ENCODE measurements around the gene SSH3. TPM values are rescaled to one million over a fixed set of nuclear protein-coding genes. Genes with fewer than 3 reads are reported as not detected.

SSH3 gene
- total RNA-seq, 2 donors from 2014 or later, result 39.1 to 44.4 TPM

- whole genome bisulfite sequencing, 2 experiments (ENCODE audit: insufficient coverage in 1 of 2, insufficient read length in 1 of 2), result 92 to 100% methylated on average over 9 to 14 of the region's 14 CpGs
- Histone ChIP-seq H3K4me1 (ENCODE audit: control insufficient read depth, insufficient read depth, low read length) (peaks cover 10% of the 10 kb centered on the region), H3K9me3 (ENCODE audit: control insufficient read depth, low read length) (no peaks in the 10 kb centered on the region), H3K27me3 (ENCODE audit: control insufficient read depth, insufficient read depth, low read length, poor library complexity, severe bottlenecking) (no peaks in the 10 kb centered on the region), H3K9ac (ENCODE audit: extremely low read depth, low read length, poor library complexity, severe bottlenecking) (no peak overlapping the region), H3K4me3 (ENCODE audit: low read length) (no peak overlapping the region), H3K36me3 (ENCODE audit: control insufficient read depth, insufficient read depth, low read length) (peaks cover 21% of the 10 kb centered on the region), H3K27ac (ENCODE audit: low read depth, low read length) (no peak overlapping the region)
- TF ChIP-seq CTCF (conservative IDR thresholded peaks at IDR 0.05), result no peak
- no peak for DNase-seq
- H3K4me1 Mint-ChIP-seq, result peaks cover 21% of the 10 kb centered on the region
- H3K36me3 Mint-ChIP-seq (ENCODE audit: low read depth), result no peaks in the 10 kb centered on the region
- no peaks in the 10 kb centered on the region for H3K9me3 Mint-ChIP-seq
- H3K27me3 Mint-ChIP-seq (ENCODE audit: insufficient read depth), result no peaks in the 10 kb centered on the region
- no peak overlapping the region for H3K27ac Mint-ChIP-seq
- H3K4me3 Mint-ChIP-seq, result no peak overlapping the region
Observed at GRCh38 chr11:67273260-67273990, 29.9 kb upstream of the SSH3 start.

DNA sequence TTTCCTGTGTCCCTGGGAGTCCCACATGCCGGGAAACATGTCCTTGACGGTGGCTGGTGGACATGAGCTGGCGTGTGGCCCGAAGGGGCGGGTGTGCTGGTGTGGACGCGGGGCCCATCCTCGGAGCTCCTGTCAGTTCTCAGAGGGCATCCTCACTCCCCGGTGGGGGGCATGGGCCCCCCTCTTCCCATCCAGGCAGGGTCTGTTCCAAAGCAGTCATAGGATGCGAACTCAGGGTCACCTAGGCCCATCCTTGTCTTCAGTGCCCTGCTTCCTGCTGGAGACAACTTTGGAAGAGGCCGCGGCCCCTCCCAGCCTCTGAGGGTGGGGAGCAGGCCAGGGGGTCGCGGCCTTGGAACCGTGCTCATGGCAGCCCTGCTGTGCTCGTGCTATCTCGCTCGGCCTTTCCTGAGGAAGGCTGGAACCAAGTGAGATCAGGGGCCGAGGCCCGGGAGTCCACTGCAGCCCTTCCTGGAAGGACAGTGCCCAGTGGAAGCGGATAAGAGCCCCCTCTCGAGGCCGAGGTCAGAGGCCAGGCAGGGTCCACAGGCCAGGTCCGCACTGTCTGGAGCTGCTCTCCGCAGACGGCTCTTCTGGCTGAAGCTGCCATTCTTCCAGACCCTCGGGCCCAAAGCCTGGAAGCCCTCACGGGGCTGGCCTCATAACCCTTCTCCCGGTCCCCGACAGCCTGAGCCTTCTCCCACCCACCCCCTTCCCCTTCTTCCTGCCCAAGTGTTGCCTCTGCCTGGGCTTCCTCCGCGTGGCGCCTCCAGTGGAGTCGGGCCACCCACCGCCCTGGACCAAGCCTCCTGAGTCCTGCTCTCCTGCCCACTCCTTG, 28.3 kb upstream of the SSH3 start:
- no peak overlapping the region for H3K27ac ChIP-seq (ENCODE audit: low read depth, low read length)
- no peak for TF ChIP-seq CTCF (conservative IDR thresholded peaks at IDR 0.05)
- WGBS, 2 experiments (ENCODE audit: insufficient coverage in 1 of 2, insufficient read length in 1 of 2), result 93 to 94% methylated on average over 19 to 35 of the region's 35 CpGs
- H3K9me3 Mint-ChIP-seq, result no peaks in the 10 kb centered on the region
- H3K9me3 ChIP-seq (ENCODE audit: control insufficient read depth, low read length), result no peaks in the 10 kb centered on the region
- H3K4me1 Mint-ChIP-seq, result peaks cover 17% of the 10 kb centered on the region
- peaks cover 15% of the 10 kb centered on the region for H3K36me3 ChIP-seq (ENCODE audit: control insufficient read depth, insufficient read depth, low read length)
- H3K4me3 Mint-ChIP-seq, result no peak overlapping the region
- no peak for DNase-seq
- peaks cover 3% of the 10 kb centered on the region for H3K4me1 ChIP-seq (ENCODE audit: control insufficient read depth, insufficient read depth, low read length)
- no peaks in the 10 kb centered on the region for H3K27me3 ChIP-seq (ENCODE audit: control insufficient read depth, insufficient read depth, low read length, poor library complexity, severe bottlenecking)
- no peak overlapping the region for H3K4me3 ChIP-seq (ENCODE audit: low read length)
- H3K9ac ChIP-seq (ENCODE audit: extremely low read depth, low read length, poor library complexity, severe bottlenecking), result no peak overlapping the region
- H3K36me3 Mint-ChIP-seq (ENCODE audit: low read depth), result peaks cover 8% of the 10 kb centered on the region
- no peak overlapping the region for H3K27ac Mint-ChIP-seq
- H3K27me3 Mint-ChIP-seq (ENCODE audit: insufficient read depth), result no peaks in the 10 kb centered on the region

- Mint-ChIP-seq H3K27me3 (ENCODE audit: insufficient read depth) (no peaks in the 10 kb centered on the region), H3K27ac (no peak overlapping the region), H3K9me3 (no peaks in the 10 kb centered on the region), H3K4me1 (peaks cover 9% of the 10 kb centered on the region), H3K4me3 (no peak overlapping the region), H3K36me3 (ENCODE audit: low read depth) (peaks cover 17% of the 10 kb centered on the region)
- H3K36me3 ChIP-seq (ENCODE audit: control insufficient read depth, insufficient read depth, low read length), result peaks cover 17% of the 10 kb centered on the region
- no peaks in the 10 kb centered on the region for H3K9me3 ChIP-seq (ENCODE audit: control insufficient read depth, low read length)
- H3K4me3 ChIP-seq (ENCODE audit: low read length), result no peak overlapping the region
- H3K27me3 ChIP-seq (ENCODE audit: control insufficient read depth, insufficient read depth, low read length, poor library complexity, severe bottlenecking), result no peaks in the 10 kb centered on the region
- H3K27ac ChIP-seq (ENCODE audit: low read depth, low read length), result no peak overlapping the region
- no peak for DNase-seq
- 92% methylated on average over 8 to 17 of the region's 17 CpGs for WGBS, 2 experiments (ENCODE audit: insufficient coverage in 1 of 2, insufficient read length in 1 of 2)
- H3K9ac ChIP-seq (ENCODE audit: extremely low read depth, low read length, poor library complexity, severe bottlenecking), result no peak overlapping the region
- no peaks in the 10 kb centered on the region for H3K4me1 ChIP-seq (ENCODE audit: control insufficient read depth, insufficient read depth, low read length)
- no peak for TF ChIP-seq CTCF (conservative IDR thresholded peaks at IDR 0.05)
Observed at GRCh38 chr11:67275606-67276409, 27.5 kb upstream of the SSH3 start.
